ENCODE results near the gene PCDHGA1.

PCDHGA1 gene

DNA sequence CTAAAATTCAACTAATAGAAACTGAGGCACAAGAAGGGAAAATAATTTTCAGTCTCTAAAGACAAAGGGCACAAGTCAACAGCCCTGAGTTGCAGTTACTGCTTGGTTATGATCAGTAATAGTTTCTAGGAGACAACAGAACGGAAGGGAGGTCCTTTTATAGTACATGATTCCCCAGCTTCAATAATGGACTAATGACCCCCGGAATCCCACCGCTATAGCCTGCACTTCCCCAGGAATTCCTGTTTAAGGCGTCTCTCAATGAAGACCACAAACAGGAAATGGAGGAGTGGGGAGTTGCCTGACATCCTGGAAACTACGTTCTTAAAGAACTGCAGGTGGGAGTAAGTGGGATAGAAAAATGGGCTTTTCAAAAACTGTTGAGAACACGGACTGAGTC is 227.8 kb downstream of the PCDHGA1 start:
- peak overlapping the region; percentile 33 for H3K4me3 ChIP-seq

DNA sequence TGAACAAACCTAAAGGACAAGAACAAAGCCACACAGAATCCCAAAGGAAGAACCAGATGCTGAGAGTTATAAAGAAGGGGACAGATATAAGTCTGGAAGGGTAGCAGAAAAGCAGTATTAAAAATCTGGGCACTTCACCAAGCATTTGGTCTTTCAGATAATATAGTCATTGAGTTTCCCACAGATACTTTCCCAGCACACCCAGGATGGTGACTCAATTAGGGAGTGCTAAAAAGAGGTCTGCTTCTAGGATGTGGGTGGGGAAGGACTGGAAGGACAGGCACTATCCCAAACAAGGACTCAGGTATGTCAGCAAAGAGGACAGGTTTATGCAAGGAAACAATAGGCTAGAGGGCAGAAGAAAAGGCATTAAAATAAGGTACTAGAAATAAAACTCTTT is 229.1 kb downstream of the PCDHGA1 start:
- no peak for TF ChIP-seq CTCF (IDR thresholded peaks at IDR 0.05)
- no peak for DNase-seq (ENCODE audit: low spot score)
- Histone ChIP-seq H3K27ac (peak overlapping the region; percentile 76 to 84), H3K4me3 (no peak overlapping the region)

More for the DNA sequence above, 227.8 kb downstream of the PCDHGA1 start:
- TF ChIP-seq CTCF (IDR thresholded peaks at IDR 0.05) = no peak
- no peak for DNase-seq (ENCODE audit: low spot score)
- H3K27ac ChIP-seq = peak overlapping the region; percentile 77 to 82

GRCh38 chr5:141560151-141560550 is 229.8 kb downstream of the PCDHGA1 start:
- Histone ChIP-seq H3K27ac (peak overlapping the region; percentile 76 to 84), H3K4me3 (peak overlapping the region; percentile 49)
- no peak for DNase-seq (ENCODE audit: low spot score)
- no peak for TF ChIP-seq CTCF (IDR thresholded peaks at IDR 0.05)

DNA sequence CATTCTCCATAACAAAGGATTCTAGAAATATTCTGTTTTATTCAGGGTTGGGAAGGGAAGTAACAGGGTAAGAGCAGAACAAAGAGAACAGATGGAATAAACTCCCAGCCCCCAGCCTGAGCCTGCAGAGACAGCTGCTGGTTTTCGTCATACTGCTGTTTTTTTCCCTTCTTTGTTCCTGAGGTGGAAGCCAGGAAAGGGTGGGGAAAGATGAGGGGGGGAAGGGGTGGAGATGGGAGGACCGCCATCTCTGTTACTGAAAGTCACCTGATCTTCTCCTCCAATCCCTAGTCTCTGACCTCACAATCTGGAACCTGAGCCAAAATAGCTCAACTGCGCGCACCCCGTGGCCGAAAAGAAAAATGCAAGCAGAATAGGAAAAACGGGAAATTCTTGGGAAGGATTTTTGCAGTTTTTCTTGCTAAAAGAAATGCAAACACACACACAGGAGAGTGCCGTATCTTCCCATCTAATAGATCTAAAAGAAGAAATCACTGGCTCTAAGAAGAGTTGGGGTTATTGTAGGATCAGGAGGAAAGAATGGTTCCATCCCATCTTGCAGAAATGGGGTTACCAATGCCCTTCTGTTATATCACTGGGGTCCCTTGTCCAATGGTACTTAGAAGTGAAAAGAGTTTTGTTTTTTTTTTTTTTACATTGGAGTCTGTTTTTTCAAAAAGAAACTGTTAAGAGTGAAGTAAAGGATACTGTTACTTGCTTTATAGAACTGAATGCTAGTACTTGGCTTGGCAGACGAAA is 230.6 kb downstream of the PCDHGA1 start:
- peak; percentile 91 for DNase-seq (ENCODE audit: low spot score)
- peak overlapping the region; percentile 76 to 84 for H3K27ac ChIP-seq
- peak overlapping the region; percentile 49 for H3K4me3 ChIP-seq
- peak; percentile 69 for TF ChIP-seq CTCF (IDR thresholded peaks at IDR 0.05)

All from coronary artery (tissue), 2 donors.